Stimulated activated CD8-positive, alpha-beta memory T cell treated with anti-CD3 and anti-CD28 coated beads, Interleukin-2, amount 100 ng/mL, for 1 hour (primary cell): ENCODE data around the gene GALNT17.

Experiments used
- DNase-seq, 2 donors: peaks; one replicate each; pipeline ENCODE4 v3.0.0-alpha.2; 2020; ENCODE audit warnings: low read depth in 2 of 2

Gene GALNT17

DNA sequence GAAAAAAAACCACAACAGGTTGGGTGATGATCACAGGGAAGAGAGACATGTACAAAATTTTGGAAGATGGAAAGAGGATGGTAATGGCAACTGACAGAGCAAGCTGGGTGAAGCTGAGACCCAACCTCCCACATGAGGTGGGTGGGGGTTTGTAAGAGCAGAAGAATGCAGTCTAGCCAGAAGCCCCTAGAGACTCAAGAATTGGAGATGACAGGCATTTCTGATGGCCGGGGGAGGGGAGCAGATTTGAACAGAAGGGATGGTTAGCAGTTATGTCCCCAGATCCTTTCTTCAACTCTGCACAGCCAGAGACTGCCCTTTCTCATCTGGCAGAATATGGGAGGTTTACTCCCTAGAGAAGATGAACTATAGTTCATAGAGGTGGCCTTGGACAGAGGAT is 208.0 kb downstream of the GALNT17 start:
- no peak for DNase-seq

GRCh38 chr7:71342202-71342601 is 210.3 kb downstream of the GALNT17 start:
- no peak for DNase-seq

DNA sequence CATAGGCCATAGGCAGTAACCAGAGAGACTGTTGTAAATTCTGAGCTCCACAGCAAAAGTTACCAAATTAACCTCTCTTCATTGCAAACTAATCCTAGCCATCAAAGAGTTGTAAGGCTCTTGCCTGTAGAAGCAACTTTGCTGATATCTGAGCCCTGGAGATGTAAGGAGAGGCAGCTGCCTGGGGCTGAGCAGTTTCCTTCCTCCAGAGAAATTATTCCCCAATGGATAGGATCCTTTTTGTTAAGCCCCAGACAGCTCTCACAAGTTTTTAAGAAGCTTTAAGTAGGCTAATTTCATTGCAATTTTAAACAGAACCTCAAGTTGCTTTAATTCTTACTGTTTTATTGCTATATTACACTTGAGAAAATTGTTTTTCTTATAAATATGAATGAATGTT is 211.1 kb downstream of the GALNT17 start:
- DNase-seq: no peak

DNA sequence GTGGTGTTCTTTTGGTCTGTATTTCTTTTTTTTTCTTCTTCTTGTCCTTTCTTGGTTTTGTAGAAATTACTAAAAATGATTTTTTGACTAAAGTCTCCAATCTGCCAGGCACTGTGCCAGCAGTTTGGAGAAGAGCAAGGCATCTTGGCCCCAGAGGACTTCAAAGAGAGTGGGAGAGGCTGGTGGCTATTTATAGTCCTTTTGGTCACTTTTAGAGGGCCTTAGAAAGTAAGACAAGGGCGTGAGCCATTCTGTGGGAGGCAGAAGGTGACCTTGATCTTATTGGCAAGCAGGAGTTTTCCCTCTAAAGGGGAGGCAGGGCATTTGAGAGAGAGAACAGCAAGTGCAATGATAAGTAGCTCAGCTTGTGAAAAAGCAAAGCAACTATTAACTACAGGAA is 211.9 kb downstream of the GALNT17 start:
- DNase-seq: no peak

DNA sequence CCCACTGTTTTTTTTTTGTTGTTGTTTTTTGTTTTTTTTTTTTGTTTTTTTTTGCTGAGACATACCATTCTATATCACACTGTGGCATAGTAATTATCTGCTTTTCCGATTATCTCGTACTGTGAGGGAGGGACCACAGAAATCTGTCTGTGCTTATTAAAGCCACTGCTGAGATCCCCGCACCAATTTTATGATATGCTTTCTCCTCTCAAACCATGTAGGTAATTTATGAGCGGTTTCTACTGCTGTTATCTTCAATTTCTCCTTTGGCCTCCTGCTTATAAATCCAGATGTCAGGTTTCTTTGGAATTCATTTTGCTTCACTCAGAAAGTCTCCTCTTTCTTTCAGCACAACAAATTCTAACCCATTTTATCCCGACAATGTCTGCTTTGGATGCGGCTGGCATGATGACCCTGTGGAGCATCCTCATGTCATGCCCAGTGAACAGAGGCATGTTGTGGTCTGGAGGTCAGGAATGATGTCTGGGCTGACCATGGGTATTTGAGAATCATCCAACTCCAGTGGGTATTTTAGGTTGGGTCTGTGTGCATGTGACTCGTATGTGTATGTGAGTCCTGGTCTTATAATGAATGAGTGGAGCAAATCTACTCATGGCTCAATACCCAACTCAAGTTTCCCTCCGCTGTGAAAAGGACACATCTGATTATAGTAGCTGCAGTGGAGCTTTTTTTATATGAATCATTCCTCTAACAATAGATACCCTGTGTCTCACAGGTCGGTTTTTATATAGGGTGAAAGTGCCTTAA is 213.4 kb downstream of the GALNT17 start:
- no peak for DNase-seq

DNA sequence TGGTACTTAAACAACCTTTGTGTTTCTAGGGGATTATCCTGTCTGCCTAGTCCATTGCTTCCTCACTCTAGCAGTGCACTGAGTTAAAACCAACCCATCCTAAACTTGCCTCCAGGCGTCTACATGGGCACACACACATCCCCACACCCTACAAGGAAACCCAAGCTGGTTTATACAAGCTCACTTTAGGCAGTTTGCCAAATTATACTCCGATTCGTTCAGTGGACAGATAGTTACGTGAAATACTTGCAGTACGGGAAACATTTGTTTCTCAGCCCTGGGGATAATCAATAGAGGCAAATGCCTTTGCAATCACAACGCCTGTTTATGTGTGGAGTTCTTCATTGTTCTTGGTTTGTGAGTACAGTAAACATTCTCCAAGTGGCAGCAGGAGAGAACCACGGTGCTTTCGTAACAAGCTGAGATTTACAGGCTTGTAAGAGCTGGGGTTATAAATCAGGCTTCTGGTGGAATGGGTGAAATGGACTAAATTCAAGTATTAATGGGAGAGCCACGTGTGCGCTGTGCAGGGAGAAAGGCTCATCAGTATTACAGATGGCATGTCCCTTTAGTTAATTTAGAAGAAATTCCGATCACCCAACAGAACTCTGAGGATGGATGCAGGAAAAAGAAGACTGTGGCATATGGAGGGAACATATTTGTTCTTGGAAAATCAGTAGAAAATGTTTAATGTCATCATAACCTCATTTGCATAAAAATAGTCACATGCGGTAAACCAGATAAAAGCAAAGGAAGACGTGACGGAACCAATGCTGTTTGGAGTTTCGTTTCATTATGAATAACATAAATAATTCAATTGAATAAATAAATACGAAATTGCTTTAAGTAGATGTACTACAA is 217.1 kb downstream of the GALNT17 start:
- no peak for DNase-seq

DNA sequence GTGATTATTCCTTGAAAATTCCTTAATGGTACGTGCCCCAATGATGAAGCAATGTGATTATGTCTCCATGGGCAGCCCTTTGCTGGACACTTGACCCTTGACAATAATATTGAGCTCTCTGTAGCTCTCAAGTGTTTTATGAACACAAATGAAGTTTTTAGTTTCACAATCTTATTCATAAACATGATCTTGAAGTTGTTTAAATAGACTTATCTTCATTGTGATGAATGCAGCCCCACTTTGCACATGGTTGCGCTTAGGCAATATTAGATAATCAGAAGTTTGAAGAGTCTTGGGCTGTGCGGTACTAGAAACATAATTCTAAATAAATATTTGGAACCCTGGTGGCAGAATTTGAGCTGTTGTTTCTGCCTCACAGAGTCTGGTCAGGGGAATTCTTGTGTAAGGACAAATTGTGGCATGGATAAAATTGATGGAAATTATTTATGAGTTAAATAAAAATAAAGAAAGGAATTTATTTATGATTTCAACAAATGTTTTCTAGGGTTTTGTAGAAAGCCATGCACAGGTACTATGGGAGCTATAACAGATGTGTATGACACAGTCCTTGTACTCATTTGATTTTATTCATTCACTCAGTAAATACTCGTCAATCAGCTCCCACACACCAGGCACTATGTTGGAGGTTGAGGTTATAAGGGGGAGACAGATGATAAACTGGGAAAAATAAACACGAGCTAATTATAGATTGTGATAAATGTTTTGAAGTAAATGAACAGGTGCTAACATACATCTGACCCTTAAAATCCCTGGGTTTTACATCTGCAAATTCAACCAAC is 217.9 kb downstream of the GALNT17 start:
- DNase-seq: no peak

- DNase-seq: no peak
These were observed 218.7 kb downstream of the GALNT17 start for GRCh38 chr7:71350680-71351079.

DNA sequence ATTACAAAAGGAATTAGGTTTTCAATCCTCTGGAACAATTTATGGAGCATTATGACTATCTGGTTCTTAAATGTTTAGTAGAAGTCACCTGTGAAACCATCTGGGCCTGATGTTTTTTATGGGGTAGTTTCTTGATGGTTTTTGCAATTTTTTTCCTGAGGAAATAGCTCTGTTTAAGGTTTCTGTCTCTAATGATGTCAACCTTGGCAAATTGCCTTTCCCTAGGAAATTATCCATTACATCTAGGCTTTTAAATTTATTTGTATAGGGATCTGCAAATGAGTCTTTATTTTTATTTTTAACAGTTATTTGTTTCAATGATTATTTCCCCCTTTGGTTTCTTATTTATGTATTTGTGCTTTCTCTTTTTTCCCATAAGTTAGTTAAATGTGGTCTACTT is 222.8 kb downstream of the GALNT17 start:
- no peak for DNase-seq

GRCh38 chr7:71361451-71362032 is 229.6 kb downstream of the GALNT17 start:
- DNase-seq: no peak

- no peak for DNase-seq
These were observed 230.3 kb downstream of the GALNT17 start for GRCh38 chr7:71362240-71362639.

- DNase-seq: no peak
These were observed 231.3 kb downstream of the GALNT17 start for GRCh38 chr7:71363223-71363622.

GRCh38 chr7:71363627-71364026 is 231.7 kb downstream of the GALNT17 start:
- DNase-seq: no peak

DNA sequence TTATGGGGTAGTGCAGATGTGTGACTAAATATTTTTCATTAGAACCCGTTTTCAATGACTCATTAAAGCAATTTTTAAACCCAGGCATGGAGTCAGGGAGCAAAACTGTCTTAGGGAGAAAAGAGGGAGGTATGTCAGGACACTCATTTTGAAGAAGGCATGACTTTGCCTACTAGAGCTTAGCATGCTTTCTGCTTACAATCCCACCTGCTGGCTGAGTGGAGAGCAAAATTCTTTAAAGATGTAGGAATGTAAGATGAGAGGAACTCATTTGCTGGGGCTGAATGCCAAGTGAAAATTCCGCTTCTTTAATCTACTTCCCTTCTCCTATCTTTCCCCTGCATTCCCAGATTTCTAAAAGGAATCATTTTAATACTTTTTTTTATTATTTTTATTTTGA is 232.6 kb downstream of the GALNT17 start:
- DNase-seq: no peak

GRCh38 chr7:71372991-71373390 is 241.0 kb downstream of the GALNT17 start:
- no peak for DNase-seq

DNA sequence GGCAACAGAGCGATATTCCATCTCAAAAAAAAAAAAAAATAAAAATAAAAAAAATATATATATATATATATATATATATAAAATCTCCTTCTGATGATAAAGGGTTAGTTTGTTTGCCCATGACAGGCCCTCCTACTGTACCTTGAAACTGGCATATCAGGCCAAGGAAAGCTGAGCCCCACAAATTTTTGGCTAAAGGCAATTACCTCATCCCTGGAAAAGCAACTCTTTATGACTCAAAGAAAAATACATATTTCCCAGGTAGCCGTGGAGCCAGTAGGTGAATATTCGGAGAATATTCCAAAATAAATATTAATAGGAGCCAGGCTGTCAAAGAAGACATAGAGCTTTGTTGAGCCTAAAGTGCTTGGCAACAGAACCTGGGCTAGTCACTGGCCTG is 245.1 kb downstream of the GALNT17 start:
- no peak for DNase-seq

DNA sequence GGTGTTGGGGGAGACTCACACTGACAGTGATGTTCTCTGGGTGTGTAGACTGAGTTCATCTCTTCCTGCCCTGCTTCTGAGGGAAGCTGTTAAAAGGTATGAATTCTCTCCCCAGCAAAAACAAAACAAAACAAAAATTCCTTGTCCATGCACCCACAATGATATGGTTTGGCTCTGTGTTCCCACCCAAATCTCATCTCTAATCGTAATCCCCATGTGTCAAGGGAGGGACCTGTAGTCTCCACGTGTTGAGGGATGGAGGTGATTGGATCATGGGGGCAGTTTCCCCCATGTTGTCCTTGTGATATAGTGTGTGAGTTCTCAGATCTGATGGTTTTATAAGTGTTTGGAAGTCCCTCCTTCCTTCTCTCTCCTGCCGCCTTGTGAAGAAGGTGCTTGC is 245.5 kb downstream of the GALNT17 start:
- no peak for DNase-seq

DNA sequence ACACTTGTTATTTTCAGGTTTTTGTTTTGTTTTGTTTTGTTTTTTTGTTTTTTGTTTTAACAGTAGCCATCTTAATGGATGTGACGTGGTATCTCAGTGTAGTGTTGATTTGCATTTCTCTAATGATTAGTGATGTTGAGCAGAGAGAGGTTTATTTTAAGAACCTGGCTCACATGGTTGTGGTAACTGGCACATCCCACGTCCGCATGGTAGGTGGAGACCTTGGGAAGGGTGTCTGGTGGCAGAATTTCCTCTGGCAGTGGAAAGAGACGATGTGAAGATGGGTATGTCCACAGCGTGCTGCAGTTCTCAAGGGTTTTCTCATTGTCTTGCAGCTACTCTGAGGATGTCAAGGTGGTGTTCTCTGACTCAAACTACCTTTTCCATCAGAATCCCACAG is 252.2 kb downstream of the GALNT17 start:
- DNase-seq: no peak

DNA sequence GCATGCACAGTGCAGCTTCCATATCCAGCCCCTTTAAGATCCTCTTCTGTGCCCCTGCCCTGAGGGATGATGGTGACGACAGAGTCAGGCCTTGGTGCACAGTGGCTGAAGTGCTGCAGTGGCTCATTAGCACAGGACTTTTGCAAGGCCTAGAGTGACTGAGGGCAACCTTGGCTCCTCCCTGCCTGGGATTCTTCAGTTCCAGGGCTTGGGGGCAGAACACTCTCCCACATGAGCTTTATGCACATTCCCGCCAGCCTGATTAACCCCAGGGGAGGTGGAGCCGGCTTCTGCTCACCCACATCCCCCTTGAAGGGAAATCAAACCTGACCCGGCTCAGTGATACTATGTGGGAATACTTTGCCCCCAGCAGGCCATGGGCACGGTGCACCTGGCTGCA is 253.4 kb downstream of the GALNT17 start:
- DNase-seq: no peak

DNA sequence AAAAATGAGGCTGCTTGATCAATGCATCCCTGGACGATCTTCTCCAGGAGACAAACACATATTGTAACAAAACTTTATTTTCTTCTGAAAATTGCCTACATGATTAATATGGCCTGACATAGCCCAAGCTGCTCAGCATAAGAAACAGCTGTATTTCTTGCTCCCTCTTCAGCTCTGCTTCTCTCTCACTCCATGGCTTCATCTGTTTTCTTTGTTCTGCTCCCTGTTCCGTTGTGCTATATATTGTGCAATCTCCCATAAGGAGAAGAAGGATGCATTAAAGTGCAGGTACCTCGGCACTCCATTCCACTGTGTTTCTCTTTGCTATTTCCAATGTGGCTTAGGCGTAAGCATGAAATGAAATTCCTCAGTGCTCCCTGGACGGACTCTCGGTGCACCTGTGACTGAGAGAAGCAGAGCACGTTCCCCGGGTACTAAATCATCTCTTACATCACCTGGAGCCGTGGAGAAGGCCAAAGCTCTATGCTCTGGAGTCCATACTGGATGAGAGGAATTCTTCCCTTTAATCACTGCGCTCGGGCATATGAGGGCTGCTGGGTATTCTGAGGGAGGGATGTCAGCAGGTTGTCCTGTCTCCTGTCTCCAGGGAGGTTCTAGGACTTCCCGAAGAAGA is 254.3 kb downstream of the GALNT17 start:
- no peak for DNase-seq

DNA sequence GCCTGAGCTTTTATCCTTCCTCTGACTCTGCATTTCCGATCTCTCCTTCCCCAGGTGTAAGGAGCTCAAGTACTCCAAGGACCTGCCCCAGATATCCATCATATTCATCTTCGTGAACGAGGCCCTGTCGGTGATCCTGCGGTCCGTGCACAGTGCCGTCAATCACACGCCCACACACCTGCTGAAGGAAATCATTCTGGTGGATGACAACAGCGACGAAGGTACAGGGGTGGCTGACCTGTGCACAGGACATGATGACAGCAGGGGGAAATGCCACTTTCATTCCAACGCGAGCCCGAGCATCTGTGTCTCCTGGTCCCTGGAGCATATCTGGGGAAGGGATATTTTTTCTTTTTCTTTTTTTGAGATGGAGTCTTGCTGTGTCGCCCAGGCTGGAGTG is 256.2 kb downstream of the GALNT17 start:
- no peak for DNase-seq

GRCh38 chr7:71389976-71390375 is 258.0 kb downstream of the GALNT17 start:
- DNase-seq: no peak
